ENCODE measurements around the gene PLEKHA5.

The PLEKHA5 gene

DNA sequence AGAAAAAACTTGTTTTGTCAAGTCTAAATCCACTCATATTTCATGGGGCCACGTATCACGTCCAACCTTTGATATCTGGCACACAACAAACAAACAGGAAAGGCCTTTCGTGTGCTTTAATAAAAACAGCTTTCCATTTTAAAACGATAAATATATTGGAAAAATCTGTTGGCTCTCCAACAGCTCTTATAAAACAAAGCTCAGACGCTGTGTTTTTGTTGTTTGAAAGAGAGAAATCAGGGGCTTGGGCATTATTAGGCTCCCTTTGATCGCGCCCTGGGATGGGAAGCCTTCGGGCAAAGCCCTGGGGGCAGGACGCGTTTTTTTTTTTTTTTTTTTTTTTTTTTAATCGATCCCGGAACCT lies 429 bp upstream of the PLEKHA5 start:
- no peak for DNase-seq (ENCODE audit: extremely low read depth in 1 of 2, low read depth in 1 of 2)

DNA sequence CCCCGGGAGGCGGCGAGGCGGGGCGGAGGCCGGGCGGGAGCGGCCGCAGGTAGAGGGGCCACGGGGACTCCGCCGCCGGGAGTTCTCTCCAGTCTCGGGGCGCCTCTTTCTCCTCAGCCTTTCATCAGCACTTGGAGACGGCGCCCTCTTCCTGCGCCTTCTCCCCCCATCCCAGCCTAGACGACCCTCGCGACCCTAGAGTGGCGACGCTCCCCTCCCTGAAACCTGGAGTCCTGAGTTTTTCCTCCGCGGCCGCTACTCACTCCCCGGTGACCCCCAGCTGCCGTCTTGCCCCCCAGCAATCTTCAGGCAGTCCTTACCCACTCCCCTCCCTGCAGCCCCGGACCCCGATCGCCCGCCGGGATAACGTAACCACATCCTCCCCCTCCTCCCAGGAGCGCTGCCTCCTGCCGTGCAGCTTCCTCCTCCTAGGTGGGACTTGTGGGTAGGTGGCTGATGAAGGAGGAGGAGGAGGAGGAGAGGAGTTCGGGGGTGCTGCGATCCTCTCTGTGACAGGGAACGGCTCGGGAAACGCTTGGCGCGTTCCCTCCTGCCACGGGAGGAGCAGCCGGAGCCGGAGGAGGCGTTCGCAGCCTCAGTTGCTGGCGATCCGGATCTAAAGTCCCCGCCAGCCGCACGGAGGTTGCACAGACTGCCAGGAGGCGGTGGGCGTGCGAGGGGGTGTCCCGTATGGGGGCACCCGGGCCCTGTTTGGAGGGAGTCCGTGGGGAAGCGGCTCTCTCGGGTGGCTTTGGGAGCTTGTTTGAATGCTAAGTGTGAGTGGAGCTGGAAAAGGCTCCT lies 891 bp downstream of the PLEKHA5 start:
- DNase-seq (ENCODE audit: extremely low read depth in 1 of 2, low read depth in 1 of 2), result no peak

DNA sequence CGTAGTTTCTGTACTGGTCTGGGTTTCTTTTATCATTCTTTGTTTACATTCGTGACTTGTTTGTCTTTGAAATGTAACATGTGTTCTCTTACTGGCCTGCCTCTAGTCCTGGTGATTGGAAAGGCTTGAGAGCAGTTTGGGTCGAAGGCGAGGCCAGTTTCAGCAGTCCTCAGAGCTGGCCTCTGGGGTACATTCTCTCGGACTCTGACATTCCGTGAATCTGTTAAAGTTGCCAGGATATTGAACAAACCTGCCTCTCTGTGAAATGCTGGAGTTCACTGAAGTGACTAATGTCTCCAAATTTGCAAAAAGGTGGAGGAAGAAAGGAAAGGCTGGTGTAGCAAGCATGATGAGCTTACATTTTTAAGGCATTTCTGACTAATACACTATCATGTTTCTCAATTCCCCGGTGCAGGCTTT lies 1.5 kb downstream of the PLEKHA5 start:
- DNase-seq (ENCODE audit: extremely low read depth in 1 of 2, low read depth in 1 of 2), result no peak

GRCh38 chr12:19138551-19138950 lies 9.0 kb downstream of the PLEKHA5 start:
- no peak for DNase-seq (ENCODE audit: extremely low read depth in 1 of 2, low read depth in 1 of 2)

DNA sequence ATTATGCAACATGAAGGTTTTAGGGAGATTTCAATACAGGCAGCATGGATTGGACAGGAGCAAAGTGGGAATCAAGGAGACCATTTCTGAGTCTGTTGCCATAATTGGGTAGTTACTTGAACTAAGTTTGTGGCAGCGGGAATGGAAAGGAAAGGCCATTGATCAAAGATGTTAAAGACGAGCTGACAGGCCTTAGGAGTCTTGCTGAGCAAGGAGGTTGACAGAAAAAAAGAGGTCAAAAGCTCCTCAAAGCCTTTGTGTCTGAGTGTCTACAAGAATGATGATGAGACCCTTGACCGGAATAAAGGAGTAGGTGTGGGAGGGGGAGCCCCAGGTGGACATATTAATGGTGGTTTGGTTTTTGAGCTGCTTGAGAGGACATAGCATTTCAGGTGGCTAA lies 9.4 kb downstream of the PLEKHA5 start:
- no peak for DNase-seq (ENCODE audit: extremely low read depth in 1 of 2, low read depth in 1 of 2)

DNA sequence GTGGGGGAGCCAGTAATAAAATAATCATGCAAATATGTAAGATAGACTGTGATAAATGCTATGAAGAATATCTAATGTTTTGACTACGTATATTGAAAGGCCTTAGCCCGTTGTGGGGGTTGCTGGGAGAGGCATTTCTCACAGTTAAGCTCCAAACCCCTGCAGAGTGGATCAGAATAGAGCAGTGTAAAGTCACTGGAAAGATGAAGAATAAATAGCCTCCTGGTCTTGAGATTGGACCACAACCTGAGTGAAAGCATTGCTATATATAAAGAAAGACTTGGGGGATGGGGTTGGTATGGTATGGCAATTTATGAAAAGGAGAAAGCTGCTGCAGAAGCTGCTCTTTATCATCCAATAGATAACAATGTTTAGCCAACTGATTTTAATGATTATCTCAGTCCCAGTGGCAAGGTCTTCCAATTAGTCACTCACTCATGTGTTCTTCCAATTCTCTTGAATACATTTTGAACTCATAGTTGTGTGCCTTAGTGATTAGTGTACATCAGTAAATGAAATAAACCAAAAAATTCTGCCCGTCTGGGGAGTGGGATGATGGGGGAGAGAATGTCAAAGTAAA lies 10.2 kb downstream of the PLEKHA5 start:
- no peak for DNase-seq (ENCODE audit: extremely low read depth in 1 of 2, low read depth in 1 of 2)

- DNase-seq (ENCODE audit: extremely low read depth in 1 of 2, low read depth in 1 of 2), result no peak
These were observed 11.1 kb downstream of the PLEKHA5 start for GRCh38 chr12:19140381-19141236.

- DNase-seq (ENCODE audit: extremely low read depth in 1 of 2, low read depth in 1 of 2), result no peak
These were observed 13.0 kb downstream of the PLEKHA5 start for GRCh38 chr12:19142499-19142898.

- no peak for DNase-seq (ENCODE audit: extremely low read depth in 1 of 2, low read depth in 1 of 2)
These were observed 14.8 kb downstream of the PLEKHA5 start for GRCh38 chr12:19144287-19144686.

- DNase-seq (ENCODE audit: extremely low read depth in 1 of 2, low read depth in 1 of 2), result no peak
These were observed 15.5 kb downstream of the PLEKHA5 start for GRCh38 chr12:19144985-19145384.

GRCh38 chr12:19148860-19149259 lies 19.3 kb downstream of the PLEKHA5 start:
- no peak for DNase-seq (ENCODE audit: extremely low read depth in 1 of 2, low read depth in 1 of 2)

- no peak for DNase-seq (ENCODE audit: extremely low read depth in 1 of 2, low read depth in 1 of 2)
These were observed 20.9 kb downstream of the PLEKHA5 start for GRCh38 chr12:19150273-19150900.

DNA sequence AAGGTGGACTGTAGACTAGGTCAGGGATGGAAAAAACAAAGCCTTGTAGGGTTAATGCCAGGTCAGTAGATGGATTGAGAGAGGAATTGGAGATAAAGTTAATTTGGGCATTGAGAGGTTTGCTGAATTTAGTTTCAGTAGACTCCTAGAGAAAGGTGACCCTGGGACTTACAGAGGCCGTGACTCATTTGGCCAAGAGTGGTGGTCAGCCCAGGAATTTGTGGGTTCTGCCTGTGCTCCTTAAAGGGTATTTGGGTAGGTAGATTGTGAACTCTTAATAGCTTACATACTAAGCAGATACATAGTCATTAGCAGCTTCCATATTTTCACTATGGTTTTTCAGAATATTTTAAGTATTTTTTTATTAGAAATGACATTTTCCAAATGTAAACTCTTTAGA lies 21.8 kb downstream of the PLEKHA5 start:
- DNase-seq (ENCODE audit: extremely low read depth in 1 of 2, low read depth in 1 of 2), result no peak

GRCh38 chr12:19153396-19153795 lies 23.9 kb downstream of the PLEKHA5 start:
- no peak for DNase-seq (ENCODE audit: extremely low read depth in 1 of 2, low read depth in 1 of 2)

- no peak for DNase-seq (ENCODE audit: extremely low read depth in 1 of 2, low read depth in 1 of 2)
These were observed 25.2 kb downstream of the PLEKHA5 start for GRCh38 chr12:19154686-19155085.

DNA sequence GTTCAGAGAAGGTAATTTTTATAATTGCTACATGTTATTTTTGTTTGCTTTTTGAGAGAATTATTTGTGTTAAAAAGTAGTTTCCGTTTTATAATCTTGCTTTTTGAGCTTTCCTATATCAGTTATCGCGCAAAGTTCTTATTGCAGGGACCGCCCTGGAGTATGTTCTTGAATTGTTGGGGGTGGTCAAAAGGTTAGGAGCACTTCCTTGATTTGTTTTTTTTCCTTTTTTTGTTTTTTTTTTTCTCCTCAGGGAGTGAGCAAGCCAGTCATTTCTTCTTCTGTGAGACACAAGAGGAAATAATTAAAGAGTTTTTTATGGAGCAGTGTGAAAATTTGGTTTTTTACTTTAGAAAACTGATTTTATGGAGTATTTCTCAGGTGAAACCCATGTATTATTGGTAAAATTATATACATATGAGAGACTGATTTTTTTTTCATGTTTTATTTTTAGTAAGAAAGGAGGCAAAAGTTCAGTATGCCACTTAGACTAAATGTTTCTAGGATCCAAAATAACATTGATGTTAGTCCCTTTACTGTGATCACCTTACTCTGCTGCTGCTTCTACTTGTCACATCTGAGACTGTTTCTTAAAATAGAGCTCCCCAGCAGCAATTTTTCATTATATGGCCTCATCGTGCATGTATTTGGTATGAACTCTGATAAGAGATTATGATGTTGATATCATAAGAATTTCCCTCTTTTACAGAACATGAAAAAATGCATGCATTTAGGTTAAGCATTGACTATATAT lies 26.6 kb downstream of the PLEKHA5 start:
- DNase-seq (ENCODE audit: extremely low read depth in 1 of 2, low read depth in 1 of 2), result no peak

GRCh38 chr12:19158923-19159322 lies 29.4 kb downstream of the PLEKHA5 start:
- DNase-seq (ENCODE audit: extremely low read depth in 1 of 2, low read depth in 1 of 2), result no peak

DNA sequence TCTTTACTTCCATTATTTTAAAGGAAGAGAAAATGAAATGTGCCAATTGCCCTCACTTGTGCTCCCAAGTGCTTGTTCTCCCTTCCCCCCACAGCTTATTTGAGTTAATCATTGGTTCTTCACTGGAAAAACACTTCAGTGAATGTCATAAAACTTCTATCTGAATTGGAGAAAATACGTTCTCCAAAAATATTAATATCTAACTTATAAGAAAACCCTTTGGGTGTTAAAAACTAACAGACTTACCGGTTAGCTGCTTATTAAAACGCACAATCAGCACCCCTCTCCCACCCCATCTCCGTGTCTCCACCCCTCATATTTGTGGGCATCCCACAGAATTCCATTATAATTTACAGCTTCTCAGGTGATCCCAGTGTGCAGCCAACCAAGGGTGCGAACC lies 31.7 kb downstream of the PLEKHA5 start:
- DNase-seq (ENCODE audit: extremely low read depth in 1 of 2, low read depth in 1 of 2), result no peak

- DNase-seq (ENCODE audit: extremely low read depth in 1 of 2, low read depth in 1 of 2), result no peak
These were observed 35.9 kb downstream of the PLEKHA5 start for GRCh38 chr12:19165451-19165850.

DNA sequence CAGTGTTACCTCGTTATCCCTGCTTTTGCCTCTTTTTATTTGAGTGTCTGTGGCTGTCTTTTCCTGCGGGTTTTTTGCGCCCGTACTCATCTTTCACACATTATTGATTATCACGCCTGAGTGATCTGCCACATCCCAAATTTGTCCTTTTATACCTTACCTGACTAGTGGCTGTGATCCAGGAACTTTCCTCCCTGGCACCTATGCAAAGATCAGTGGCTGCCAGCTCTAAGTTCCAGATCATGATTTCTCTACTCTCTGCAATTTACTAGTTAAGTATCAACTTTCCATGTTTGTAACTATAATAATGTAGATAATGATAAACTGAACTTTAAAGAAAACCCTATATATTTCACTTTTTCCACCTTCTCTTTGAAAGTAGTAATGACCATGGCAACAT lies 36.9 kb downstream of the PLEKHA5 start:
- no peak for DNase-seq (ENCODE audit: extremely low read depth in 1 of 2, low read depth in 1 of 2)

GRCh38 chr12:19166956-19167355 lies 37.4 kb downstream of the PLEKHA5 start:
- no peak for DNase-seq (ENCODE audit: extremely low read depth in 1 of 2, low read depth in 1 of 2)
